ENCODE results near the gene TRMU.

TRMU gene

DNA sequence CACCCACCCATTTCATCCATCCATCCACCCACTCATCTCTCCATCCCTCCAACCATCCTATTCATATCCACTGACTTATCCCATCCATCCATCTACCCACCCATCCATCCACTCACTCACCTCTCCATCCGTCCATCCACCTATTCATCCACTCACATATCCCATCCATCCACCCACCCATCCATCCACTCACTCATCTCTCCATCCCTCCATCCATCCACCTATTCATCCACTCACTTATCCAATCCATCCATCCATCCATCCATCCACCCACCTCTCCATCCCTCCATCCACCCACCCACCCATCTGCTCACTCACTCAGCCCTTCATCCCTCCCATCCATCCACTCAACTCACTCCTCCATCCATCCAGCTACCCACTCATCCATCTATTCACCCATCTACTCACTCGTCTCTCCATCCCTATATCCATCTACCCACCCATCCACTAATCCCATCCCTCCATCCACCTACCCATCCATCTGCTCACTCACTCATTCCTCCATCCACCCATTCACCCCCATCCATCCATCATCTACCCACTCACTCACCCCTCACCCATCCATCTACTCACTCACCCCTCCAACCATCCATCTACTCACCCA lies 36.2 kb downstream of the TRMU start:
- FAIRE-seq: no peak

DNA sequence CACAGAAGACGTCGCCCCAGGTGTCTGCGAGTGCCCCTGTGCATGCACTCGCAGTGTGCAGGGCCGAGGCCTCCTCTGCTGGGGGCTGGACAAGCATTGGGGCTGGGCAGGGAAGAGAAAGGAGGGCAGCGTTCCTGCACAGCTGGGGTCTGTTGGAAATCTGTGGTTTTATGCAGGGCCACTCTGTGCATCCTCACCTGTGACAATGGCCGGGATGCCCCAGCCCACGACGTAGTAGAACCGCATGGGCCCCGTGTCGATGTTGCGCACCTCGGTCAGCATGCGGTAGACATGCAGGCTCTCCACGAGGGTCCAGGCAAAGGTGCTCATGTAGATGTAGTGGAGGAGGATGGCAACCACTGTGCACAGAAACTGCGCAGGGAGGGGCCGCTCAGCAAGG lies 37.2 kb downstream of the TRMU start:
- no peak for FAIRE-seq

DNA sequence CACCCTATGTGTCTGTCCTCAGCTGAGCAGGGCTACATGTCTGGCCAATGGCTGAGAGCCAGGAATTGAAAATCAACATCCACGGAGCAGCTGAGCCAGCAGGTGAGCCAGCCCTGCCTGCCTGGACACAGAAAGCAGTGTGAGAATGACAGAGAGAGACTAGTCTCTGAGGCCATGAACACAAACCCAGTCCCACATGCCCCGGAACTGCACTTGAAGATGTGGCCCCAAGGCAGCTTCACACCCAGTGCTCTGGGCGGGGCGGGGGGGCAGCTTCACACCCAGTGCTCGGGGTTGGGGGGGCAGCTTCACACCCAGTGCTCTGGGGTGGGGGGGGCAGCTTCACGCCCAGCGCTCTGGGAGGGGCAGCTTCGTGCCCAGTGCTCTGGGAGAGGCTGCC lies 37.6 kb downstream of the TRMU start:
- no peak for FAIRE-seq

DNA sequence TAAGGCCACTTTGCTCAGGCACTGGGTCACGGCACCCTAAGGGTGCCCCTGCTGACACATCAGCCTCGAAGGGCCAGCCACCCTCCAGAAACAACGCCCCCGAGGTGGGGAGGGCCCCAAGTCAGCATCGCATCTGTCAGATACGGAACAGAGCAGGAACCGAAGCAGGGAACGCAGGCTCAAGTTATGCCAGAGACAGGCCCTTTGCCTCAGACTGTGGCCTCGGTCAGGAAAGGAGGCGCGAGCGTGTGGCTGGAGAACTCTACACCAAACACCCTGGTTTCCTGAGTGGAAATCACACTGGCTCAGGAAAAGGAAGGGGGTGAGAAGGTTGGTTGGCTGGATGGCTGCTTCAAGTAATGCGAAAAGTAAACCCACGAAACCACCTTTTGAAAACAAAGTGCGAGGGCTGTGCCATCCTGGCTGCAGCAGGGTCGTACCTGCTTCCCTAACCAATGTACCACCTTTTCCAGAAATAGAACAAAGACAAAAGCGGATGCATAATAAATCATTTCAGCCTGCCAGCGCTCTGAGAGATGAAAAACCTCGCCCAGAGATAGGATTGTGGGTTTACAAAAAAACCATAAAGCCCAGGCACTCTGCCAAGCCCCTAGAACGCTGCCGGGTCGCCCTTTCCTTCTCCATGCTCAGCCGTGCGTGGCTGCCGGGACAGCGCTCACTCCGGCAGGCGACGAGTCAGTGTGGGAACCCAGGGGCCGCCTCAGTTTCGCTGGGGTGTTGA lies 38.6 kb downstream of the TRMU start:
- FAIRE-seq: no peak

DNA sequence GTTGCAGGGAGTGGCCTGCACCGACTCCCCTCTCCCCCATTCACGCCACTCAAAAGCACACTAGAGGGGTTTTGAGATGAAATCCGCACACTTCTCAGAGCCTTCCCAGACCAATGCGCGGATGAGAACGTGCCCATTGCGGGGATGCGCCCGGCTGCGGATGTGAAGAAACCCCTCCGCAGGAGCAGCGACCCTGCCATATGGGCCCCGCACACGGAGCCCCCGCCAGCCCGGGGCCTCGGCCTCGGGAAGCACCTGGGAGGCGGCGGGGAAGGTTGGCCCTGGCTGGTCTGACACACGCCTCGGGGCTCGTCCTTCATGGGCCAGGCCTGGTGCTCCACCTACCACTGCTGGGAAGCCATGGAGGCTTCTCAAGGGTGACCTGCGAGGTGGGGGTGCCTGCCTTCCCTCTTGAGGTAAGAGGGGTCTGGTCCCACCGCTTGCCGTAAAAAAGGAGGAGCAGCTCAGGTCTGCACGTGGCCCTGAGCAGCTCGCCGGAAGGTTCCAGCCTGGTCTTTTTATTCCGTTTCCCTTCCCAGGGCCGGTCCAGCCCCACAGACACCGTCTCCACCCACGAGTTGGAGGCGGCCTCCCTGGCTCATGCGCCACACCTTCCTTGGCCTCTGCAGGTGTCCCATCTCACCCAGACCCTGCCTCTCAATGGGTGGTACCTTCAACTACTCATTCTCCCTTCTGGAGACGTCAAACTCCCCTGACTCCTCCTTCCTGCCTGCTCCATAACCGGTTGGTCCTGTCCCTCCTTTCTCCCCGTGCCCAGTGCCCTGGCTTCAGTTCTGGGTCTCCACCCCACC lies 39.4 kb downstream of the TRMU start:
- FAIRE-seq: no peak

DNA sequence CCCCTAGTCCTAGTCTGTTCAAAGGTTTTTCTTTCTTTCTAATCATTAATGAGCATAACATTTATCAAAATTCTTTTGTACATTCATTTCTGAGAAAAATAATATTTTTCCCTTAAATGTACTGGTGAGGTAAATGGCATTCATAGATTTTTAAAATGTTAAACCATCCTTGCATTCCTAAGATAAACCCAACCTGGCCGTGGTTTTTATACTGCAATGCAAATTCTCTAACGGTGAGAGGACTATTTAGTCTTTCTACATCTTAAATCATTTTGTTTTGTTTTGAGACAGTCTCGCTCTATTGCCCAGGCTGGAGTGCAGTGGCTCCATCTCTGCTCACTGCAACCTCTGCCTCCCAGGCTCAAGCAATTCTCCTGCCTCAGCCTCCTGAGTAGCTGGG lies 40.6 kb downstream of the TRMU start:
- no peak for FAIRE-seq

DNA sequence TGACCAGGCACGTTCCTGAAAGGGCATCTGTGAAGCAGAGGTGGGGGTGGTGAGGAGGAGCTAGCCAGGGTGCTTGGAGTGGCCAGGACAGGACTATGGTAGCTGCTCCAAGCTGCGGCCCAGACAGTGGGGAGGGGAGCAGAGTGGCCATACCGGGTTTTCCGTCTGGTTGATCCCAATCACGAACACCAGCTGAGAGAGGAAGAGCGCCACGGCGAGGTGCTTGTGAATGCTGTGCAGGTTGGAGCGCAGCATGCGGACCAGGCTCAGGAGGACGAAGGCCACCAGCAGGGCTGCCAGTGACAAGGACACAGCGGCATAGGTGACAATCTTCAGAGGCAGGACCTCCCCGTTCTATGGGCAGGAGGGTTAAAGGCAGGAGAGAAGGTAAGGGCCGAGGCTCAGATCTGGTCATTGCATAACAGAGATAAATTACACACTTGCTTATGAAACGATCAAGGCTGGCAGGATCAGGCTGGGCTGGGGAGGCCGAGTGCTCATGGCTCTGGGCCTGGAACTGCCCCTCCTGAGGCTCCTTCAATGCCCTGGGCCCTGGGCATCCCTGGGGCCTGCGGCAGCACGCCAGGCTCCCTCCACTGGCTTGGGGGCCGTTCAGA lies 41.5 kb downstream of the TRMU start:
- no peak for FAIRE-seq

DNA sequence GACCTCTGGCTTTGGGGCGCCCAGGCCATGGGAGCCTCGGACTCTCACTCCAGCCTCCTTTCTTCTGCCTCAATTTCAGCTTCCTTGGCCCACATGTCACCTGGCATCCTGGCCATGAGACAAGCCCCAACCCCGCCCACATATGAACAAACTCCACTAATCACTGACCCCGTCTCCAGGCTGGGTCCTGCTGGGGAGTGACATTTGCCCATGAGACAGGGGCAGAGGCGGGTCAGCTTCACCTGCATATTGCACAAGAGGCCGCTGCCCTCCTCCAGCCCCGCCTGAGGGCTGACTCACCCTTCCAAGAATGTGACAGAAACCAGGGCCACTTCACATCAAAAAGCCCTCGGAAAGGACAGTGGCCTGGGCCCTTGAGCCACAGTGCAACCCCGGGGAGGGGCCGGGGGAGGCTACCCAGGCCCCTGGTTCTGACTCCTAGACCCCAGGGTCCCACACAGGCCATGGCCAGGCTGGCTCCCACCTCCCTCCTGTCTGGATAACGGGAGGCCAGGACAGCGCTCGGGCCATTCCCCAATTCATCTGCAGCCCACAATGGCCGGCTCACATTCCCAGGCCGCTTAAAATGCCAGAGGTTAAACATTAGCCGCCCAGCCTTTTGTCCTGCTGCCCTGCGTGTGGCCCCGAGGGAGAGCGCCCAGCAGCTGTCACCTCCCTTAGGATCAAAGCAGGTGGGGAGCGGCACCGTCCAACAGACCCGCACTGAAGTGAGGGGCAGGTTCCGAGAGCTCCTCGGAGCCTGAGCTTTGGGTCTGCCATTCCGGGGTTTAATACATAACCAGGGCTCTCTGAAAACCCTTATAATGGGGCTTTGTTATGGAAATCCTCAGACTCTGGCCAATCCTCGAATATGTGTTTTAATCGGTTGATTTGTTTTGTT lies 42.3 kb downstream of the TRMU start:
- no peak for FAIRE-seq

DNA sequence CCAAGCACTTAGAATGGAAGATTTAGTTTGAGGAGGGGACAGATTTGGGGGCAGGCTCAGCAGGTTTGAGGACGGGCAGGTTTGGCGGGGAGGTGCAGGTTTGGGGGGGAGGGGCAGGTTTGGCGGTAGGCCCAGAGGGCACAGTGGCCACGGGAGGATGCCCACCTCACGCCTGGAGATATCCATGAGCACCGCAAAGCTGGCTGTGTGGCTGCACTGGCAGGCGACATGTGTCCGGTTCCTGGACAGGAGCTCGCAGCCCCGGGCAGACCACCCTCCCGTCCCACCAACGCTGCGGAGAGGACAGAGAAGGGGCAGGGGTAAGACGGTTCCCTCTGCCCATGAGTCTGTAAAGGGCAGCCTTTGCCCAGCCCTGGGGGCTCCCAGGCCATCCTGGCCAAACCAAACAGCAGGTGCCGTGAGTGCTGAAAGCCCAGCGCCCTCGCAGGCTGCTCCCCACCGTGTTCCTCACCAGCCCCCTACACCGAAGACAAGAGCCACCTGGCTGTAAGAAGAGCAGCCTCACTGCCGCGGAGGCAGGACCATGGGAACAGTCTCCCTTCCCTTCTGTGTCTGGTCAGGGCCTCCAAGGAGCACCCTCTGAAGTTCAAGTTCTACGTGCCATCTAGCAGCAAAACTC lies 43.0 kb downstream of the TRMU start:
- no peak for FAIRE-seq

DNA sequence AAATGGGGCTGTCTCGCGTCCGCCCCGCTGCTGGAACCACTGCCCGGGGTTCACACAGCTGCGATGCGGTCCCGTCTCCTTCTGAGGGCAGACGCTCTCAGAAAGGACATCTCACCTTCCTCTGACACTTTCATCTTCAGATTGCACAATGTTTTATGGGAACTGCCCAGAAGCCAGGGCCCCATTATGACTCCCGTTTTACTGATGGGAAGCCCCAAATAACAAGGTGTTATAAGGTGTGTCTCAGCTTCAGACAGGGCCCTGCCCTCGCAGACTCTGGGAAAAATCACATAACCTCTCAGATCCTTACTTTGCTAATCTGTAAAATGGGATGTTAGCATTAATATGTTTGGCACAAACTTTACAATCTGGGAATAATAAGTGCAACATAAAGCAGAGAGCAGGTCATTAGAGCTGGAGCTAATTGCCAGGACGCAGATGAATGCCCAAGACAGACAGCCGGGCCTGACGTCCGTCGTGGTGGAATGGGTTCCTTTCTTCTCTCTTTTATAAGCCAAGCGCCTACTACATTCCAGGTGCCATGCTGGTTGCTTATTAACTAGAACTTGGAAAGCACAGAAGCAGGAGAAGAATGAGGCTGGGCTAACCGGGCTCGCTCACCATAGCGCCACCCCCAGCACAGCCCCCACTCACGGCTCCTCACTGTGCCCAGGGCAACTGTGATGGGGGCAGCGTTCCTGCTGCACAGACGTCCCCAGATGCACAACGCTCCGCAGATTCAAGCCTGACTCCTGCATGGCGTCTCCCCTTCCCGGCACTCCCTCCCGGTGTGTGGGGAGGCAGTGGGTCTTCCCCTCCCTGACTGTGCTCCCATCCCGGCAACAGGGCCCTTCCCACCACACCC lies 43.8 kb downstream of the TRMU start:
- no peak for FAIRE-seq

DNA sequence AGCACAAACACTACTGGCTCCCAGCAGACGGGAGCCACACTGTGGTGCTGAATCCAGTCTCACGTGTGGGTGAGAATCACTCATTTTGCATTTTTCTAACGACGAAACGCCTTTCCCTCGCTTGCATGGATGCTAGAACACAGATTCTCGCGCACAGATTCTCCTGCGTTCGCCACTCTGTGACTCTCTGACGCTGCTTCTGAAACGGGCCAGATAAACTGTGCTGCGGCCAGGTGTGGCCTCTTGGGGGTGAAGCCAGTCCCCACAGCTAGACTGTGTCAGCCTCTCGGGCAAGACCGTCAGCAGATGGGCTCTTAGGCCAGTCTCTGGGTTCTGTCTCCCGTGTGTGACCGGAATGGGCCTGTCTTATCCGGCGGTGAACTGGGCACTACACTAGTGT lies 44.6 kb downstream of the TRMU start:
- FAIRE-seq: no peak

DNA sequence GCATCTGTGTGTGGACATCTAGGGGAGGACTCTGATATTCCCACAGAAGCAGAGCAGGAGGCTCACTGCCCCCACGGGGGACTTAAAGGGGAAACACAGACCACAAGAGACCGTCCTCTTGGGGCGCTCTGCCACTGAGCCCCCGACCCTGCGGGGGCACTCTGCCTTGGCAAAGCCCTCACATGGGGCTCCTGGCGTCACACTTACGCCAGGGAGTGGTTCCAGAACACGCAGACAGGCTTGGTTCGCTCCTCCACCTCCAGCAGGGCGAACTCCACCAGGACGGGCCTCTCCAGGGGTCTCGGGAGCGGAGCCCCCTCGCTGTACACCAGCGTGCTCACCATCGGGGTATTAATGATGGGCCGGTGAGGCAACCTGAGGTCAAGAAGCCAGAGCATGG lies 45.1 kb downstream of the TRMU start:
- FAIRE-seq: no peak

DNA sequence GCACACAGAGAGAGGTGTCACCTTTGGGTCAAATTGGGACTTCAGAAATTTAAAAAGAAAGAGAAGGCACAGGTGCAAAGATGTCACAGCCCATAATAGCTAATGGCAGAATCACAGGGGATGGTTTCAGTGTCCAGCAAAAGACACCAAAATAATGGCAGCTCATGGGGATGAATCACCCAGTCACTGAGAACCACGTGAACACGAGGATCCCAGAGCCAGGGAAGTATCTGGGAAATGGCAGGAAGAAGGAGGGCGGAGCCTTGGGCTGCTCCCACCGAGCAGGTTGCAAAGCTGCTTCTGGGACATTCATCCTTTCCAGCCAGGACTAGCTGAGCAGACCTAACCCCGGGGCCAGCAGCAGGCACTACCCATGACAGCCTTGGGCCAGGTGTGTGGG lies 45.6 kb downstream of the TRMU start:
- FAIRE-seq: no peak

DNA sequence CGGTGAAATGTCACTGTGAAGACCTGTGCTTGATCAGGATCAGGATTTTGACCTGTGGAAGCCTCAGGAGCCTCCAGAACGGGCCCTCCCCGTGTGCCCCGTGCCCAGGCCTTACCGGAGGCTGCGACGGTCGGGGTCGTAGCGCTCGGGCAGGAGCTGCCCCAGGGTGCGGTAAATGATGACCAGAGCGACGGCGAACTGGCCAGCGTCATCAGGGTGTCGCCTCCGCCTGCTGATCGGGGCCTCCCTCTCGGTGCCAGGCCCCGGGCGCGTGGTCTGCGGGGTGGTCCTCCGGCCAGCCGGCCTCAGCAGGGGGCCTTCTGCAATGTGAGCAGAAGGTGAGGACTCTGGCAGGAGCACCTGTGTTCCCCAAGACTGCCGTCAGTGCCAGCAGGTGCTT lies 46.2 kb downstream of the TRMU start:
- FAIRE-seq: no peak

DNA sequence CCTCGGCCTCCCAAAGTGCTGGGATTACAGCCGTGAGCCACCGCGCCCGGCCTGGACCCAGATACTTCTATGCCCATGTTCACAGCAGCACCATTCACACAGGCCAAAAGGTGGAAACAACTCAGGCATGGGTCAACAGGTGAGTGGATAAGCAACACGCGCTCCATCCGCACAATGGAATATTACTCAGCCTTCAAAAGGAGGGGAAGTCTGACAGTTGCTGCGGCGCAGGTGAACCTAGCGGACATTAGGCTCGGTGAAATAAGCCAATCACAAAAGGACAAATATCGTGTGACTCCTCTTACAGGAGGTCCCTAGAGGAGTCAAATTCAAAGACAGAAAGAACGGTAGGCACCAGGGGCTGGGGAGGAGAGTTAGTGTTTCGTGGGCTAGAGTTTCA lies 47.0 kb downstream of the TRMU start:
- FAIRE-seq: no peak

DNA sequence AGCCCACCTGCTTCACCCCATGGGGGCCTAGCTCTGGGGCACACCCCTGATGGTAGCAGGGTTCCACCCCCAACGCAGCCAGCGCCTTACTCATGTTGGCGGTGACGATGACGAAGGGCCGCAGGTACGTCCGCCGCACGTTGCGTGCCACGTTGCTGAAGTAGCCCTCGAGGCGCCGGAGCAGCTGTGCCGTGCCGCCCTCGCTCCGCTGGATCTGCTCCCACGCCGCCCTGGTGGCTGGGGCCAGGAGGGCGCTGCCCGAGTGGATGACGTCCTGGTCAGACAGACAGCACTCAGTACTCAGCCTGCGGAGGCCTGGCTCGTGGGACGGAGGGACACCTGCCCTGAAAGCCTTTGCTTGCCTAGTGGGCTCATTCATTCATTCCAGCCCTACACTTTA lies 50.8 kb downstream of the TRMU start:
- no peak for FAIRE-seq

DNA sequence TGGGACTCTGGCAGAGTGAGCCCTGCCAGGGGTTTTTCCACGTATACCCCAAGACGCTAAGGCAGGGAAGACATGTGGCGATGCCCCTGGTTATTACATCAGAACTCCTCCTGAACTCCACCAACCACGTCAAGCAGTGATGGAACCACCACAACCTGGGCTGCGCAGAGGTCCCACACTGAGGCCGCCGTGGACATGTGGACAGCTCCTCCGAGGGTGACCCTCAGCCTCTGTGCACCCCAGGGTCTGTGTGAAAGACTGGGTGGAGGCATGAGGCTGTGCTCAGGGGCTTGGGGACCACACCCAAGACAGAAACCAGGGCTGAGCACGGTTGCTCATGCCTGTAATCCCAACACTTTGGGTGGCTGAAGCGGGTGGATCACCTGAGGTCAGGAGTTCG lies 52.2 kb downstream of the TRMU start:
- FAIRE-seq: no peak

DNA sequence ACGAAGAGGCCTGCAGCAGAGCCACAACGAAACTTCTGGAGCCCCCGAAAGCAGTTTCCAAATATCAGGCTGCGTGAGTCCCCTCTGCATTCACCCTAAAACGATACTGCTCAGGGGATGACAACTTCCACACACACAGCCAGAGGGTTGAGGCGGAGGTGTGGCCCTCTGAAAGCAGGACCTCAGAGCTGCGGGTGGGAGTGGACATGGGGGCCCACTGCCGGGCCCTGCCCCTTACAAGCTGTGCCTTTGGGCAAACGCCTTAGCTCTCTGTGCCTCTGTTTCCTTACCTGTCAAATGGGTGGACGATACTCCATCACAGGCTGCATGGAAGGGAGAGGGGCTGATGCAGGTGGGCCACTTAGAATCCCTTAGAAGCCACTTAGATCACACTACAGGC lies 53.1 kb downstream of the TRMU start:
- FAIRE-seq: no peak

DNA sequence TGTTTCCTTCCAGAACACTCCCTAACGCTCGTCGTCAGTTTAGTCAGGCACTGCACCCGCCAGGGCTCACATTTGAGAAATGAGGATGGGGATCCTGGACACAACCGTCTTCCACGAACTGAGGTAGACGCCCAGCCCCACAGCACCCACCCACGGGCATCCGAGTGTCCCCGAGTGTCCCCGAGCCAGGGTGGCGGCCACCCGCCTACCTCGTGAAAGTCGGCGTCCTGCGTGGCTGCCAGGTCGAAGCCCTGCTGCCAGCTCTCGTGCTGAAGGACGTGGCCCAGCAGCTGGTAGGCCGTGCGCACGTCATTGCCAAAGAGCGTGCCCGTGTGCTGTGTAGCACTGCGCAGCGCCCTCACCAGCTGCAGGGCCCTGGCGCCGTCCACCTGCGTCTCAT lies 53.6 kb downstream of the TRMU start:
- no peak for FAIRE-seq

DNA sequence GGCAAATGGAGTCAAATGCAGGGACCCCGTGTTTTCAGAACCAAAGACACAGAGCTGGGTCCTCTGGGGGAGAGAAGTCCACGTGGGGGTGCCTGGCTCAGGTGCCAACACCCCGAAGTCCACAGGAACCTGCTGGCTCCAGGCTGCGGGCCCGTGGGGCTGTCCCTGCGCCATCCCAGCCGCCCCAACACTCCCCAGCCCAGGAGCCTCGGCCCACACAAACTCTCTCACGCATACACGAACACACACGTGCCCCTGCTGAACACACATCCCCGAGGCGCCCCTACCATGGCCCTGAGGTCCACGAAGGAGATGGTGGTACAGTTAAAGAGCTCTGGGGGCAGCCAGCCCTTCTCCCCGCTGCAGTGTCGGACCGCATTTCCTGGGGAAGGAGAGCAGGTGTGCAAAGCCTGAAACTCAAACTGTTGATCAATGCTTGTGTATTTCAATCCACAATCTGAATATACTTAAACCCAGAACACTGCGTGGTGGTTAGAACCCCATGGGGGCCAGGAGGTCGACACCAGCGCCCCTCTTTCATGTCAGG lies 54.7 kb downstream of the TRMU start:
- FAIRE-seq: no peak

Data from TTC549 (cell line).